Endothelial cell of umbilical vein (primary cell): ENCODE measurements around the gene IL5RA.

ENCODE experiments used
- MAX ChIP-seq: IDR thresholded peaks from 2 replicates; pipeline ENCODE4 v1.6.1; 2011; ENCODE audit not compliant: insufficient read depth, insufficient read length
- POLR2AphosphoS5 ChIP-seq: IDR thresholded peaks from 2 replicates; pipeline ENCODE4 v1.6.1; 2012; ENCODE audit warnings: low read depth, mild to moderate bottlenecking, control low read depth, low read length, moderate library complexity; ENCODE audit not compliant: insufficient read depth

DNA sequence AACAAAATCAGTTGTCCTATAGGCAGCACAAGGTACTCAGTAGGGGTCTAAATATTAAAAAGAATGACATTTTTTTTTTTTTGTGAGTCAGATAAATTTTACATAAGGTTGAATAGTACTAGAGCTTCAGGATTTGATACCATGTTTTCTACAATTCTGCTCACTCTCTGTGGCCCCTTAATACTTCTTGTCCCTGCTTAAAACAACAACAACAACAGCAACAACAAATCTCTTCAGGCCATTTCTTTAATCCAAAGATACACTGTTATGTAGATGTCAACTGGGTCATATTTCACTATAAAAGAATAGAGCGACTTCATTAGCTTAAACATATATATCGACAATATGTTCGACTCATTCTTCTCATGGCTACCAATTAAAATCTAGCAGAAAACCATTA is 3.0 kb downstream of the IL5RA start:
- no peak for TF ChIP-seq MAX
- TF ChIP-seq POLR2AphosphoS5: no peak
